Activated CD4-positive, alpha-beta T cell treated with anti-CD3 and anti-CD28 coated beads, Interleukin-2, amount 10 ng/mL, durations not matched to agents 7 days and 5 days (primary cell): ENCODE measurements around the gene BACH2. TPM values are rescaled to one million over a fixed set of nuclear protein-coding genes. Genes with fewer than 3 reads are reported as not detected.

Experiments used
- CTCF ChIA-PET: fragments of 350-600 bp; sonication (Branson Sonifier 250); formaldehyde crosslinking; loops from one replicate; lab custom pipeline; 2021; ENCODE audit warnings: antibody characterized with exemption; lab: Charles Lee
- POLR2A ChIA-PET: fragments of 350-600 bp; sonication (Branson Sonifier 250); formaldehyde crosslinking; loops from one replicate; lab custom pipeline; 2021; ENCODE audit warnings: antibody characterized with exemption; lab: Charles Lee
- DNase-seq: peaks from one replicate; pipeline ENCODE4 v3.0.0-alpha.2; 2020
- H3K27ac Mint-ChIP-seq: one replicate; pipeline ENCODE4 v1.8.0; 2021; ENCODE audit warnings: mild to moderate bottlenecking, moderate library complexity, mixed read lengths
- H3K27me3 Mint-ChIP-seq: one replicate; pipeline ENCODE4 v1.8.0; 2021; ENCODE audit warnings: mixed read lengths
- H3K36me3 Mint-ChIP-seq: one replicate; pipeline ENCODE4 v1.8.0; 2021; ENCODE audit warnings: low read depth, mixed read lengths
- H3K4me1 Mint-ChIP-seq: one replicate; pipeline ENCODE4 v1.8.0; 2021; ENCODE audit warnings: mixed read lengths
- H3K4me3 Mint-ChIP-seq: one replicate; pipeline ENCODE4 v1.8.0; 2021; ENCODE audit warnings: mild to moderate bottlenecking, moderate library complexity, mixed read lengths
- H3K9me3 Mint-ChIP-seq: one replicate; pipeline ENCODE4 v1.8.0; 2021; ENCODE audit warnings: mixed read lengths
- total RNA-seq, 2 experiments: library from RNA; stranded (reverse); gene quantifications; one replicate each; pipeline ENCODE4 v1.2.3, GENCODE V29; 2021

The BACH2 gene
- total RNA-seq, 2 experiments from 2014 or later: 59.4 to 61.6 TPM

DNA sequence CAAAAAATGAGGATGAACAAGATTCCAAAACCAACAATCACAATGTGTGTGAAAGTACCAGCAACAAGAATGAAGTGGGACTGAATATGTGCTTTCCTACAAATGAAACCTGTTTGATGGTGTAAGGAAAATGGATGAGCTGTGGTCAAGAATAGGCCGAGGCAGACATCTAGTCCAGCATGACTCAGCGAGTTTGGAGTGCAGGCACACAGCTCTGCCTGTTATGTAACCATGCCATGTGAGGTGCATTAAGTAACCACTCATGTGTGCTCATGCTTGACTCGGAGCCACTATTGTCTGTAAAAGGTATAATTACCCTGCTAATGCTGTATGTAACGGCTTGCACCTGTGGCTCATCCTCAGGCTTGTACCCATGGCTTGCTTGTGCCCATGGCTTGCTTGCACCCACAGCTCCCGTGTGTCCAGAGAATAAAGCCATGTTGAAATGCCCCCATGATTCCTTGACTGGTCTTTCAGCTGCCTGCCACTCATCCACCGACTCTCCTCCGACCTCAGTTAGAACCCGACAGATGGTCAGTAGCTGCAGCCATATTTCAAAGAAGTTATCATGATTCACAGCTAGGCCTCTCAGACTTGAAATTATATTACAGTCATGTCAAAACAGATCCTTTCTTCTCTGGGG, 98.7 kb downstream of the BACH2 start:
- ChIA-PET CTCF (interaction anchor here (0.6 to 1.5 kb wide), 5 partner anchors 16 to 258 kb away, joined by 3 to 4 read pairs (median 3); no protein-coding TSS in a partner anchor), POLR2A (interaction anchor here (0.6 kb wide), 1 partner anchor 183 kb away, joined by 3 read pairs; no protein-coding TSS in a partner anchor)
- H3K4me1 Mint-ChIP-seq: peaks cover 73% of the 10 kb centered on the region
- no peaks in the 10 kb centered on the region for H3K27me3 Mint-ChIP-seq
- peaks cover 62% of the 10 kb centered on the region for H3K36me3 Mint-ChIP-seq
- H3K9me3 Mint-ChIP-seq: peaks cover 26% of the 10 kb centered on the region
- no peak for DNase-seq
- H3K27ac Mint-ChIP-seq: peak overlapping the region; percentile 72
- H3K4me3 Mint-ChIP-seq: no peak overlapping the region

DNA sequence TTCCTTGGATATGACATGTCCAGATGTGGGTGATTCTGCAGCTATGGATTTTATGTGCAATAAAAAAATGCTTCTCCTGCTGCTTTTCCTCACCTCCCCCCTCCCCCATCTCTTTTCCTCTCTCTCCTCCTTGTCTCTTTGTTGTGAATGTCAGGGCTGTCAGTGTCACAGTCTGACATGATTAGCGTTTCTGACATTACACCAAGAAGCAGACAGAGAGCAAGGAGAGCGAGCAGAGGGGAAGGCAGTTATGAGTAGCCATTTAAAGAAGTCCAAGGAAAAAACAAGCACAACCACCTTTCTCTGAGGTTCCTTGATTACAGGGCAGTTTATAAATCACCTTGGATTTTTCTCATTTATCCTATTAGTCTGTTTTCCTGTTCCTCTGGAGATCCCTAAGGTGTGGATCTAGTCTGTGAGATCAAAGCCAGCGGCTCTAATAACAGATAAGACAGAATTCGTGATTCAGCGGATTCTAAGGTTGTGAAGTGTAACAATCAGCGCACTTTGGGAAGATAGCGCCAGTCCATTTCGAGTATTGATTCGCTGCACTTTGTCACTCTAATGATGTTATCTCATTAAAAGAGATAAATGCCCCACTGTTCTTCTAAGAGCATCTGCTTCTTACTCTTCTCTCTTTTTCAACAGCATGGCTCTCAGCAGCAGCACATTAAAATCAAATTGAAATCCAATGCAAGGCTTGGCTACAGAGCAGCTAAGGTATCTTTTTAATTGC, 101.4 kb downstream of the BACH2 start:
- Mint-ChIP-seq H3K36me3 (peaks cover 60% of the 10 kb centered on the region), H3K27ac (no peak overlapping the region), H3K4me1 (peaks cover 78% of the 10 kb centered on the region), H3K9me3 (peaks cover 26% of the 10 kb centered on the region), H3K4me3 (peak overlapping the region; percentile 24), H3K27me3 (no peaks in the 10 kb centered on the region)
- no peak for DNase-seq
- ChIA-PET CTCF (interaction anchor here (1.2 kb wide), 1 partner anchor 11 kb away, joined by 3 read pairs; no protein-coding TSS in a partner anchor), POLR2A (no interaction called here)

DNA sequence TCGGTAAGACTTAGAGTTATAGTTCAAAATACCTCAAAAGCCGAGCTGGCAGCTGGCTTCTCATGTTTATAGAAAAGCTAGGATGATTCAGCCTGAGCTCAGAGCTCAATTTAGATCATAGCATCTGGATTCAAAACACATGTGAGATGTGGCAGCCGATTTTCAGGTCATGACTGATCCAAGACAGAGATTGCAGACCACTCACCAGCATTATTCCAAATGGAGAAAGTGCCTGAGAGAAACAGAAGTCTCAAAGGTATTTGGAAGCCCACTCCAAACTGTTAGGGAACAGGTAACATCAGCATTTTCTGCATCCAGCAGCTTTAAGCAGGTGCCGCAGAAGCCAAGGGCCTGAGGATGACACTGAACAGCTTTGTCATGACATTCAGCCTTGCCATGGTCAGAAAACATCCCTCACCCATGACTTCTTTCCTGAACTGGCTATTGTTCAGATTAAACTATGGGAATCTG, 102.2 kb downstream of the BACH2 start:
- Mint-ChIP-seq H3K9me3 (peaks cover 21% of the 10 kb centered on the region), H3K27ac (peak overlapping the region; percentile 79), H3K4me1 (peaks cover 78% of the 10 kb centered on the region), H3K36me3 (peaks cover 58% of the 10 kb centered on the region), H3K4me3 (peak overlapping the region; percentile 28), H3K27me3 (no peaks in the 10 kb centered on the region)
- no peak for DNase-seq
- ChIA-PET CTCF (interaction anchor here (1.2 kb wide), 1 partner anchor 12 kb away, joined by 3 read pairs; no protein-coding TSS in a partner anchor), POLR2A (no interaction called here)

DNA sequence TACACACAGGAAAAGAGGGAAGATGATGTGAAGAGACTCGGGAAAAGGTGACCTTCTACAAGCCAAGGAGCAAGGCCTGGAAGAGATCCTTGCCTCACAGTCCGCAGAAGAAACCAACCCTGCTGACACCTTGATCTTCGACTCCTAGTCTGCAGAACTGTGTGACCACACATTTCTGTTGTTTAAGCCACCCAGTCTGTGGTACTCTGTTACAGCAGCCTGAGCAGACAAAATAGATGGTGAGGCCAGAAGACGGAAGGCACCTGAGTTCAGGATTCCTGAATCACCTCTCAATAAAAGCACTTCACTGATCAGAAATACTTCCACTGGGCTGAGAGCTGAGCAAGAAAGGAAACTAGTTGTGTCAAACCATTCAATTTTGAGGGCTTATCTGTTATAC, 103.3 kb downstream of the BACH2 start:
- DNase-seq: no peak
- H3K4me3 Mint-ChIP-seq: peak overlapping the region; percentile 27
- POLR2A ChIA-PET: no interaction called here
- peak overlapping the region; percentile 83 for H3K27ac Mint-ChIP-seq
- peaks cover 13% of the 10 kb centered on the region for H3K9me3 Mint-ChIP-seq
- peaks cover 47% of the 10 kb centered on the region for H3K36me3 Mint-ChIP-seq
- H3K4me1 Mint-ChIP-seq: peaks cover 76% of the 10 kb centered on the region
- CTCF ChIA-PET: interaction anchor here (1.5 kb wide), 1 partner anchor 8 kb away, joined by 4 read pairs; no protein-coding TSS in a partner anchor
- no peaks in the 10 kb centered on the region for H3K27me3 Mint-ChIP-seq

DNA sequence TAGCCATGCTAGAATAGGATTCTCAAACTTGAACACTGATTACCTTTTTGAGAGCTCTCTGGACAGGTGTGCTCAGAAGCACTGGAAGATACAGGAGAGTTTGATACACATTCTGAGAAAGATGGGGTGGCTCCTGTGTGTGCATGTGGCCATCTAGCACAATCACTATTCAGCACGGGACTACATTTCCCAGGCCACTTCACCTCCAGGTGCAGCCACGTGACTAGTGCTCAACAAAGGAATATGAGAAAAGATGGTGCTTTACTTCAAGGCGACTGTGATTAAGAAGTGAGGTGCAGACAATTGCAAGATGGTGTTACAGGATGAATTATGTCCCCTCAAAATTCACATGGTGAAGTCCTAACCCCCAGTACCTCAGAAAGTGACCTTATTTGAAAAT, 103.8 kb downstream of the BACH2 start:
- H3K4me3 Mint-ChIP-seq: no peak overlapping the region
- H3K27ac Mint-ChIP-seq: peak overlapping the region; percentile 73
- H3K27me3 Mint-ChIP-seq: no peaks in the 10 kb centered on the region
- peaks cover 8% of the 10 kb centered on the region for H3K9me3 Mint-ChIP-seq
- DNase-seq: no peak
- peaks cover 76% of the 10 kb centered on the region for H3K4me1 Mint-ChIP-seq
- H3K36me3 Mint-ChIP-seq: peaks cover 42% of the 10 kb centered on the region
- ChIA-PET CTCF (interaction anchor here (1.5 kb wide), 1 partner anchor 9 kb away, joined by 4 read pairs; no protein-coding TSS in a partner anchor), POLR2A (no interaction called here)

DNA sequence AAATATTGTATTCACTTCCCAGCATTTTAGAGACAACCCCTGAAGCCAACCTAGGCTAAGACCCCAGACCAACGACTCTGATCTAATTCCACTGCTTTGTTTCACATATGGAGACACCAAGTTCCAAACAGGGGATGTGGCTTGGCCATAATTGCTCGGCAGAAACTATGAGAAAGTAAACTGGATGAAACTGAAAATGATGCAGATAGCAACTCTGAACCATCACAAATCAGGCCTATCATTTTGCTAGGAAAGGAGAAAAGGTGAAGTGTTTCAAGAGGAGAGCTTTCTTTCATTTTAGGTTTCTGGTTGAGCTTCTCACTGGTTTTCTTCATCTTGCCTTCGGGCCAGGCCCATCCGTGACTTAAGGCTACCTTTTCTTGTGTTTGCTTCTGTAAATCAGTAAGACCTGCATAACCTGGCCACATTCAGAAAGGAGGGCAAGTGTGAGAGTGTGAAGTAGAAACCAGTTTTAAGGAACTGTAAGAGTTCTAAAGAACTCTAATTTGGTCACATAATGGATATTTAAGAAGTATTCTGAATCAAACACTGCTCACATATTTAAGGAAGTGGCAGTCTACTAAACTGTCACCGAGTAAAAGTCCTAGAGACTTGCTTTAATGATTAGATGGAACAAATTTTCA, 105.8 kb downstream of the BACH2 start:
- no peaks in the 10 kb centered on the region for H3K27me3 Mint-ChIP-seq
- peak; percentile 30 for DNase-seq
- peaks cover 94% of the 10 kb centered on the region for H3K4me1 Mint-ChIP-seq
- no peaks in the 10 kb centered on the region for H3K9me3 Mint-ChIP-seq
- peaks cover 31% of the 10 kb centered on the region for H3K36me3 Mint-ChIP-seq
- ChIA-PET POLR2A (interaction anchor here (0.6 kb wide), 1 partner anchor 28 kb away, joined by 3 read pairs; no protein-coding TSS in a partner anchor), CTCF (interaction anchor here (1.3 to 1.7 kb wide), 3 partner anchors 15 to 250 kb away, joined by 3 to 5 read pairs (median 4); no protein-coding TSS in a partner anchor)
- H3K27ac Mint-ChIP-seq: peak overlapping the region; percentile 87
- H3K4me3 Mint-ChIP-seq: peak overlapping the region; percentile 45

DNA sequence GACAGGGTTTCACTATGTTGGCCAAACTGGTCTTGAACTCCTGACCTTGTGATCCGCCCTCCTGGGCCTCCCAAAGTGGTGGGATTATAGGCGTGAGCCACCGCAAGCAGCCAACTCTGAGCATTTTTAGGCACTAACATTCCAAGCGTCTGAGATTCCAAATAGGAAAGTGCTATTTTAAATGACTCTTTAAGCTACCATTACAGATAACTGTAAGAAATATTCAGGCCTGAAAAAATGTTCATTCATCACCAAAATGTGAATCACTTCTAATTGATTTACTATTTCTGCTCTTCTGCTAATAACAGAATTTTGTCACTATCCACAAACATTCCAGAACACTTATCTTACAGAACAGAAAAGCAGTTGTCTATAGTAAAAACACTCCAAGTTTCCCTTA, 106.5 kb downstream of the BACH2 start:
- H3K27me3 Mint-ChIP-seq: no peaks in the 10 kb centered on the region
- peak overlapping the region; percentile 87 for H3K27ac Mint-ChIP-seq
- H3K36me3 Mint-ChIP-seq: peaks cover 27% of the 10 kb centered on the region
- POLR2A ChIA-PET: no interaction called here
- no peak for DNase-seq
- peaks cover 90% of the 10 kb centered on the region for H3K4me1 Mint-ChIP-seq
- H3K4me3 Mint-ChIP-seq: no peak overlapping the region
- CTCF ChIA-PET: interaction anchor here (0.5 to 1.7 kb wide), 4 partner anchors 14 to 295 kb away, joined by 3 to 5 read pairs (median 4); no protein-coding TSS in a partner anchor
- no peaks in the 10 kb centered on the region for H3K9me3 Mint-ChIP-seq

DNA sequence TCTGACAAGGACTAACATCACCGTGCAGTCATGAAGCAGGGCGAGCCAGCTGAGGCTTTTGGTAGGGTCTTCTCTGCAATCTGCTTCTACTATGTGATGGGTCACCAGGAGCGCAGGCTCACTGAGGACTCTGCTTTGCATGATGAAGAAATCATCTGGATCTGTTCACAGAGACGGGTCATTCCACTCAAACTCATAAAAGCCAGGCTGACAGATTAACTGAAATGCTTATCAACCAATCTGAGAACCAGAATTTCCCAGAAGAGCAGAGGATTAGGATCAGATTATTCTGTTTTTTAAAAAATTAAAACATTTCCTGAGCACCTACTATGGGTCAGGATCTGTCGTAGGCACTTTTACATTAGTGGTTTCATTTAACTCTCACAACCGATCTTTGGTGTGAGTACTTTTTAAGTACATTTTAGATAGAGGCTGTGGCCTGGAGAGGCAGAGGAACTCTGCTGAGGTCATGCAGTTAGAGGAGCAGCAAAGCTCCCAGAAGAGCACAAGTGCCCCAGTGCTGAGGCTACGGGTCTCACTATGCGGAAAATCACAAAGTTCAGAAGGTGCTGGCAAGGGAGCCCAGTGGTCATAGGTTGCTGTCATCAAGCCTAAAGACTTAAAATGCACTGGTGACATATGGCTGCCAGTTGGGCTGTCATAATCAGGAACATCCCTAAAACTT, 109.1 kb downstream of the BACH2 start:
- H3K27ac Mint-ChIP-seq: peak overlapping the region; percentile 97
- ChIA-PET POLR2A (no interaction called here), CTCF (interaction anchor here (0.7 to 1.7 kb wide), 3 partner anchors 9 to 306 kb away, joined by 3 to 5 read pairs (median 3); no protein-coding TSS in a partner anchor)
- no peaks in the 10 kb centered on the region for H3K9me3 Mint-ChIP-seq
- peak; percentile 35 for DNase-seq
- H3K36me3 Mint-ChIP-seq: peaks cover 23% of the 10 kb centered on the region
- peak overlapping the region; percentile 71 for H3K4me3 Mint-ChIP-seq
- no peaks in the 10 kb centered on the region for H3K27me3 Mint-ChIP-seq
- peaks cover 89% of the 10 kb centered on the region for H3K4me1 Mint-ChIP-seq

DNA sequence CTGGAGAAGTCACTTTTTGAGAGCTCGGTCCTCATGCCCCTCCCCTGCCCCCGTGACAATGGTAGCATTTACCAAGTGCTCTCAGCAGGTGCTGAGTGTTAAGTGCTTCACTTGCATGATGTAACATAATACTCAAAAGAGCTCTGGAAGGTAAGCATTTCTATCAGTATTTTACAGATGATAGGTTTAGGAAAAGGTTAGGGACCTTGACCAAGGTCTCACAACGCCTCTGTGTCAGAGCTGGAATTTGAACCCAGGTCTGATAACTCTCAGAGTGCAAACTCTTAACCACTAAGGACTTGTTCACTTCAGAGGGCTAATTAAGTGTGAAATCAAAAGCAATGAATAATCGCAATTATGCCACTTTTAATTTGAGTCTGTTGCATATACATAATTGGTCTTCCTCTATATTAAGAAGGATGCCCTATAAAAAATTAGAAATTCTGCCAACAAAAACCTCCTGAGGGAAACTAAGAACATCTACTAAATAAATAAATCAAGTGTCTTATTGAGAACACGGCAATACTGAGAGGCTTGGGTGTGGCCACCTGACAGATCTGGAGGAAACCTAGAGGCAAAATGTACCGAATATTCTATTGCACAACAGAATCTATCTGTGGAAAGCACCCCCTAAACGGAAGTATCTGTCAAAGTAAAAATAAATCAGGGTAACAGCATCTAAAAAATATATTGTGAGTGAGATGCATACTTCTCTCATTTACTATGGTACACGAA, 109.8 kb downstream of the BACH2 start:
- Mint-ChIP-seq H3K27me3 (no peaks in the 10 kb centered on the region), H3K9me3 (no peaks in the 10 kb centered on the region), H3K4me1 (peaks cover 89% of the 10 kb centered on the region), H3K36me3 (peaks cover 28% of the 10 kb centered on the region), H3K27ac (peak overlapping the region; percentile 97), H3K4me3 (peak overlapping the region; percentile 71)
- ChIA-PET CTCF (interaction anchor here (0.6 to 0.7 kb wide), 2 partner anchors 62 to 207 kb away, joined by 3 read pairs; no protein-coding TSS in a partner anchor), POLR2A (no interaction called here)
- DNase-seq: peak; percentile 52

DNA sequence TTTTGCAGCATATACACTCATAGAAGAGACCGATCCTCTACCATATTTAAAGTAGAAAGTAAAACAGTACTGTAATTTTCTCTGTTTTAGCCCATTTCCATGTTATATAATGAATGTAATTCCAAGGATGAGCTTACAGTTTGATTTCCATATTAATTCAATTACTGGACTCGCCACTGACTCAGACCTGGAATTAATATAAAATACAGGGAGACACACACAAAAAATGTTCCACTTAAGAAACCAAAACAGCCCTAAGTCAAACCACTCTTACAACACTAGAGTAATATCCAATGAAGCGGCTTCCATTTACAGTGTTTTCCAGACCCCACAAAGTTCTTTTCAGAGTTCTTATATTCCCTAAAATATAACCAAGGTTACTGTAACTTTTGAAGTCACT, 110.6 kb downstream of the BACH2 start:
- Mint-ChIP-seq H3K4me1 (peaks cover 88% of the 10 kb centered on the region), H3K36me3 (peaks cover 31% of the 10 kb centered on the region), H3K4me3 (peak overlapping the region; percentile 8), H3K27me3 (no peaks in the 10 kb centered on the region), H3K27ac (peak overlapping the region; percentile 97), H3K9me3 (no peaks in the 10 kb centered on the region)
- DNase-seq: no peak
- CTCF ChIA-PET: interaction anchor here (0.6 to 0.7 kb wide), 2 partner anchors 61 to 208 kb away, joined by 3 read pairs; no protein-coding TSS in a partner anchor
- POLR2A ChIA-PET: no interaction called here
